ENCODE measurements around the gene SIPA1.
"Not testable (repeated sequence)": the region's sequence is repeated elsewhere in the genome, so short reads cannot be mapped to it uniquely, and the experiment has no call there.

SIPA1 gene

DNA sequence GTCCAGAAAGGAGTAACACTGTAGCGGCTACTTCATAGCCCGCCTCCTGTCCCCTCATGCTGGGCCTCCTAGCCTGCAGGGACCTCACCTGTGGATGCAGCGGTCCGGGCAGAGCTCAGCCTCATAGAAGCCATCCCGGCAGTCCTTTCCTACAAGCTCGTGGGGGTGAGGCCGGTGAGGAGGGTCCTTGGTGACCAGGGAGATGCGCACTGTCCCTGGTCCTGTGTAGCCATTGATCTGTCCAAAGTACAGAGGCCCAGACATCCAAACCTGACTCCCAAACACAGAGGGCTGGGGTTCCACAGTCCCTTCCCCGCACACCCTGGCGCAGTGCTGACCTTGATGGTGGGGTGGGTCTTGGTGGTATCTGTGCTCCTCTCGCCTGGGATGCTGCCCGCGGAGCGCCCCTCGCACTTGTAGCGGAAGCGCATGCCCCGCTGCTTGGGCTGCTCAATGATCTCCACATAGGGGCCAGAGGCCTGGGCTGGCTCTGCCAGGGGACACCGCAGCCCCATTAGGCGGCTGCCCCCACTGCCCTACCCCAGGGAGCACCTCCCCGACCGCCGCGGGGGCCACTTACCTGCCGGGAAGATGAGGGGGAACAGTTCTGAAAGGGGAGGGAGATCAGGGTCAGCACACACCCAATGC is 23.8 kb downstream of the SIPA1 start:
- no peak for DNase-seq

GRCh38 chr11:65662247-65662798 is 24.4 kb downstream of the SIPA1 start:
- DNase-seq: no peak

GRCh38 chr11:65662799-65663638 is 25.1 kb downstream of the SIPA1 start, which contains the start of gene RELA:
TSS of gene RELA (minus strand) at chr11:65662916. CDS start at chr11:65662832, 84 bp downstream.
- peak; percentile 95 to 97 for DNase-seq

DNA sequence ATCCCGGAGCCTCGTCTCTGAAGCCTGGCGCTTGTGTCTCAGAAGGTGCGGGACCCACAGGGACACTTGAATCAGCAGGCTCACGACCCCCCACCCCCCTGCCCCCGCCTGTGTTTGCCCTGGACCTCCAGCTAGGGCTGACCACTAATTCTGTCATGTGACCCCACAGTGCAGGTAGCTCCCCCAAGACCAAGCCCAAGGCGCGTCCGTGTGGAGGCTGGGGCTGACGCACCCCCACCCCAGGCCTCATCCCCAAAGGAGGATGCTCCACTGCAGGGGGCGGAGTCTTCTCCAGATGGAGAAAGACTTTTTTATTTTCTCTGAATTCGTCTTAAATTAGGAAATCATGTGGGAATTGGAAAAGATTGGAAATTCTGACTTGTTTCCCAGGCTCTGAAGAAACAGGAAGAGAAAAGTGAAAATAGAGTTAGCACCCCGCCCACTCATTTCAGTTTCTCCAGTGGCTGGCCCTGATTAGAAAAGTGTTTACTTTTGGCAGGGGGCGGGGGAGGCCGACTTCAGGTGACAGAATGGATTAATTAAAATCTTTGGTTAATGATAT is 25.8 kb downstream of the SIPA1 start:
- peak; percentile 98 for DNase-seq

DNA sequence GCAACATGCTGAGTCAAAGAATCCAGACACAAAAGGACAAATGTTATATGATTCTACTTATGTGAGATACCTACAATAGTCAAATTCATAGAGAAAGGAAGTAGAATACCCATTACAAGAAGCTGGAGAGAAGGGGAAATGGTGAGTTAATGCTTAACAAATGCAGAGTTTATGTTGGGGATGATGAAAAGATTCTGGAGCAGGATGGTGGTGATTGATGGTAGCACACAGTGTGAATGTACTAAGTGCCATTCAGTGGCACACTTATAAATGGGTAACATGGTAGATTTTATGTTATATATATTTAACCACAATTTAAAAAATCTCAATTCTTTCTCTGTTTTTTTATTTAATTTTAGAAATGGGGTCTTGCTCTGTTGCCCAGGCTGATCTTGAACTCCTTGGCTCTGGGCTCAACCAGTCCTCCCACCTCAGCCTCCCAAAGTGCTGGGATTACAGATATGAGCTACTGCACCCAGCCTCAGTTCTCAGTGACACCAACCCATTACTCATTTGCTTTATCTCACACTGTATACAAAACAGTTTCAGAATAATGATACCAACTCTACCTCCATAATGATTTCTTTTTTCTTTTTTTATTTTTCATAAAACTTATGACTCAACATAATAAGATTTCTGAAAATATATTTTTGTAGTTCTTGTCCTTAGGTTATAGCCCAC is 34.4 kb downstream of the SIPA1 start:
- DNase-seq: peak in 1 of 2 donors; percentile 46

GRCh38 chr11:65672982-65673381 is 35.1 kb downstream of the SIPA1 start:
- no peak for DNase-seq

GRCh38 chr11:65680192-65680743 is 42.4 kb downstream of the SIPA1 start:
- DNase-seq: no peak

DNA sequence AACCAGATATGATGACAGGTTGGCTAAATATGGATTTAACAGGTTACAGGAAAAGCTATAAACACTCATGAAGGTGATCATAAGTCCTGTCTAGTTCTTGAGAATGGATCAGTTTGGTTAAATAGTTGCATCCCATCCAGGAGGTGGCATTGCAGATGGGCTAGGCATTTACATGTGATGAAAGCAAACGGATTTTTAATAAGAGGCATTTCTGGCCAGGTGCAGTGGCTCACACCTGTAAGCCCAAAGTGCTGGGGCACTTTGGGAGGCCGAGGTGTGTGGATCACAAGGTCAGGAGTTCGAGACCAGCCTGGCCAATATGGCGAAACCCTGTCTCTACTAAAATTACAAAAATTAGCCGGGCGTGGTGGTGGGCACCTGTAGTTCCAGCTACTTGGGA is 45.6 kb downstream of the SIPA1 start:
- not testable (repeated sequence) for DNase-seq

DNA sequence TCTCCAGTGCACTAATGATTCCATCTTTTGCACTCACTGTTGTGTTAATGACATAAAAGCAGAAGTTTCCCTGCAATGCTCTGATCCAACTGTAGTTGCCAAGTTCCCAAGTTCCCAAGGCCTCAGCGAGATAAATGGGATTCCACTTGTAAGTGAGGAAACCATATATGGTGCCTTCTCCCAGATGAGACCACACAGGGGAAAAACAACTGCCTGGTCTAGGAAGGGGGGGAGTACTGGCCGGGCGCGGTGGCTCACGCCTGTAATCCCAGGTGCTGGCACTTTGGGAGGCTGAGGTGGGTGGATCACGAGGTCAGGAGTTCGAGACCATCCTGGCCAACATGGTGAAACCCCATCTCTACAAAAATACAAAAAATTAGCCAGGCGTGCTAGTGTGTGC is 48.1 kb downstream of the SIPA1 start:
- no peak for DNase-seq

GRCh38 chr11:65691847-65692246 is 53.9 kb downstream of the SIPA1 start:
- not testable (repeated sequence) for DNase-seq

- no peak for DNase-seq
These were observed 54.5 kb downstream of the SIPA1 start for GRCh38 chr11:65692367-65692766.

DNA sequence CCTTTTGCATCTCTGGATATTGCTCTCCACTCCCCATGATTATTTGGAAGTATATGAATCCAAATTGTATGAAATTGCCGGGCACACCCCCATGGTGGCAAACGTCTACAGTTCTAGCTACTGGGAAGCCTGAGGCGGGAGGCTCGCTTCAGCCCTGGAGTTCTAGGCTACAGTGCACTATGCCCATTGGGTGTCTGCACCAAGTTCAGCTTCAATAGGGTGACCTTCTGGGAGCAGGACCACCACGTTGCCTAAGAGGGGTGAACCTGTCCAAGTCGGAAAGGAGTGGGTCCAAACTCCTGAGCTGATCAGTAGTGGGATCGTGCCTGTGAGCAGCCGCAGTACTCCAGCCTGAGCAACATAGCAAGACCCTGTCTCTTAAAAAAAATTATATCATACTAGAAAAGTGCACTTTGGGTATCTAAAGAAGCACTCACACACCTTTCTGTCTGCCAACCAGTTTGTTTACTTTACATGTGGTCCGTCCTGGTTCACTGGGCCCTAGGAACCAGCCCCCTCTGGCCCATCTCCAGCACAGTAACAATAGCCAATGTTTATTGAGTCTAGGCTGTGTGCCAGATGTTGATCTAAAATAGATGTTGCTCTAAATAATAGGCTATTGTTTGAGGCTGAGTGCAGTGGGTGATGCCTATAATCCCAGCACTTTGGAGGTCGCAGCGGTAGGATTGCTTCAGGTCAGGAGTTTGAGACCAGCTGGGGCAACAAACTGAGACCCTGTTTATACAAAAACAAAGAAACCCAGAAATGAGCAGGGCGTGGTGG is 57.7 kb downstream of the SIPA1 start:
- DNase-seq: no peak

- no peak for DNase-seq
These were observed 59.1 kb downstream of the SIPA1 start for GRCh38 chr11:65696802-65697552.

DNA sequence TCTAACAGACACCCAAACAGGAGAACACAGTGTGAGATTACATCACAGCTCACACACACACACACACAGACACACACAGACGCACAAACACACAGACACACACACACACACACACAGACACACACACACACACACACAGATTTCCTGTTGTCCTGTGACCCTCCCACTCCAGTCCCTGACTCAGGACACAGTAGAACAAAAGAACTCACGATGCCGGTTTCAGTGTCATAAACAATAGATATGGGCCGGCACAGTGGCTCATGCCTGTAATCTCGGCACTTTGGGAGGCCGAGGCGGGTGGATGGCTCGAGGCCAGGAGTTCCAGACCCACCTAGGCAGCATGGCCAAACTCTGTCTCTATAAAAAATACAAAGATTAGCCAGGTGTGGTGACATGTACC is 60.3 kb downstream of the SIPA1 start:
- DNase-seq: no peak

- no peak for DNase-seq
These were observed 61.4 kb downstream of the SIPA1 start for GRCh38 chr11:65699306-65699705.

DNA sequence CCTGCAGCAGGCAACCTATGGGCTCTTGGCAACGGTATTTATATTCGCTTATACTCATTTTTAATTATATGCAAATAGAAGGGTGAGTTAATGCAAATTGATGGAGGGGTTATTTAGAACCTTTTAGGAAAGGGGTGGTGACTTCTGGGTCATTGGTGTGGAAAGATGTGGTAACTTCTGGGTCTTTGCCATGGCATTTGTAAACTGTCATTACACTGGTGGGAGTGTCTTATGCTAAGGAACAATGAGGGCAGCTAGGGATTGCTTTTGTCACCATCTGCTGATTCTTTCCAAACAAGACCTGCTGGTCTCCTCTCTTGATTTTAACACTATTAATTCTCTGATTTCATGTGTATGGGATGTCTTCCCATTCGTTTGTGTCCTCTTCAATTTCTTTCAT is 62.5 kb downstream of the SIPA1 start:
- peak; percentile 46 to 55 for DNase-seq

Measured in inflammatory macrophage treated with lipopolysaccharide for 1 hour (primary cell).